ENCODE results near the gene GOLGA6L10.
A peak's percentile ranks its signal among the peaks of the same experiment; 100 is the strongest.
"Not testable (repeated sequence)": the region's sequence is repeated elsewhere in the genome, so short reads cannot be mapped to it uniquely, and the experiment has no call there.

GOLGA6L10 gene

DNA sequence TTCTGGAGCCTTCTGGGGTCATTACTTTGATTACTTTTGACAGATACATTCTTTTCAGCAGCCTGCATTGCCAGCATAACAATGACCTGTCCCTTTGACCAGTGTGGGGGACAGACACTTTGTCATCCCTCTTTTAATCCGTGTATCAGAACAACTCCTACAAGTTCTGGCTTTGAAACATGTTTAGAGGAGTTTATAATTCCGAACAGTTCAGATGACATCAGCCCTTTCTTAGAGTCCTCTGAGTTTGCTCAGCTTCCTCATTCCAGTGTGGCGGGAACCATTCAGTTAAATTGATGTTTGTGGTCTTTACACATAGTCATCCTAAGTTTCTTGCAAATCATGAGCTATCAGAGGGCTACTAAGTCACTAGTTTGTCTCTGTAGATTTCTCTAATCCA, 13.5 kb upstream of the GOLGA6L10 start:
- not testable (repeated sequence) for ATAC-seq; H3K27me3 Mint-ChIP-seq; H3K9me3 Mint-ChIP-seq; H3K4me3 Mint-ChIP-seq; H3K36me3 Mint-ChIP-seq (ENCODE audit: low read depth); H3K4me1 Mint-ChIP-seq; H3K27ac Mint-ChIP-seq; DNase-seq

DNA sequence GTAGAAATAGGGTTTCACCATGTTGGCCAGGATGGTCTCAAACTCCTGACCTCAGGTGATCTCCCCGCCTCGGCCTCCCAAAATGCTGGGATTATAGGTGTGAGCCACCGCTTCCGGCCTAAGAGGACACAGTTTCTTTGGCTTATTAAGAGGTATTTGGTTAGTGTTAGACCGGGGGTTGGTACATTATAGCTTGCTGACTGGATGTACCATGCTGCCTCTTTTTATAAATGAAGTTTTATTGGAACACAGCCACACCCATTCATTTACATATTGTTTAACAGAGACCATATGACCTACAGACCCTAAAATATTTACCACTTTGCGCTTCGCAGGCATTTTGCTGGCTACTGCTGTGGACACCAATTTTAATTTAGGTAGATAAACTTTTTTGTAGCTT, 11.3 kb upstream of the GOLGA6L10 start:
- H3K9me3 Mint-ChIP-seq; ATAC-seq; H3K27ac Mint-ChIP-seq; H3K4me3 Mint-ChIP-seq; H3K36me3 Mint-ChIP-seq (ENCODE audit: low read depth); DNase-seq; H3K27me3 Mint-ChIP-seq; H3K4me1 Mint-ChIP-seq: not testable (repeated sequence)

DNA sequence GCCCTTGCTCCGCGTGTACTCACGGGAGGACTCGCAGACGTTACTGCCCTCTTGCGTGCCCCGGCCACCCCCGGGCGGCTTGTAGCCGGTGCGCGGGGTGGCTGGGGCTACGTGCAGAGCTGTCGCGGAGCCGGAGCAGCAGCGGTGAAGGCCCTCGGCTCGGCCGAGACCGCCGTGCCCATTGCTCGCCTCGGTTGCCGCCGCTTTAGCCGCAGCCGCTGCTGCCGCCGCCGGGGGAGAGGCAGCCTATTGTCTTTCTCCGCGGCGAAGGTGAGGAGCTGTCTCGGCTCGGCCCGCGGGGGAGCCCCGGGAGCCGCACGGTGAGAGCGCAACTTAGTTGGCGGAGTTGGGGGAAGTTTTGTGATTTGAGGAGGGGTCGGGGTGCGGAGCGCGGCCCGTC, 5.8 kb upstream of the GOLGA6L10 start:
- not testable (repeated sequence) for H3K9me3 Mint-ChIP-seq; DNase-seq; ATAC-seq; H3K27me3 Mint-ChIP-seq; H3K4me1 Mint-ChIP-seq; H3K36me3 Mint-ChIP-seq (ENCODE audit: low read depth); H3K4me3 Mint-ChIP-seq; H3K27ac Mint-ChIP-seq

DNA sequence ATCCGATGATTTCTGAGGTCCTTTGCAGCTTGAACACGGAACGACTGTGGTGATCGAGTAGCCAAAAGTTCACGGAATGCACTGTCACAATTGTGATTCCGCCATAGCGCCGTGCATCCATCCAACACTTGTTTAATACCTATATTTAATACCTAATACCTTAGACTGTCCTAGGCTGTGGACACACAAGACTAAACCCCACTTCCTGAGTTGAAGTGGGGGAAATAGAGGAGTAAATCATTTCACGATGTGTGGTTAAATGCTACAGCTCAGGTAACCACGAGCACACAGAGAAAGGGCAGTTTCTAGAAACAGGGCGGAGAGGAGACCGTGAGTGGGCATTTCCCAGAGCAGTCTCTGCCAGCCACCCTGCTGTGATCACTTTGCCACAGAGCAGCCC, 5.3 kb upstream of the GOLGA6L10 start:
- ATAC-seq; H3K9me3 Mint-ChIP-seq; H3K4me1 Mint-ChIP-seq; H3K4me3 Mint-ChIP-seq; DNase-seq; H3K27me3 Mint-ChIP-seq; H3K36me3 Mint-ChIP-seq (ENCODE audit: low read depth); H3K27ac Mint-ChIP-seq: not testable (repeated sequence)

DNA sequence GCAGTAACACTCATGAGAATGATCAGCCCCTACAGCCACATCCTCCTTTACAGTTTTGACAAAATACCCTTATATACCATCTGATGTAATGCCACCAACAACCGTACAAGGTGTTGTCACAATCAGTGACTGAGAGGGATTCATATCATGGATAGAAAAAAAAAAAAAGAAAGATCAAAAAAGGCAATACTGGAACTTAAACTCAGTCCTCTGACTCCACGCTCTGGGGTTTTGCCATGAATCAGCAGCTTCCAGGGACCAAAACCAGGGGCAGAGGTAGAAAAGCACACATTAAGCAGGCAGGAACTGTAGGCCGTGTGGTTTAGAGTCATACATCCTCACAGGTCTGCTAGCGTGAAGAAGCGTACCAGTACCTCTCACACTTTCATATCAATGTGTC, 1.6 kb downstream of the GOLGA6L10 start:
- H3K4me1 Mint-ChIP-seq; H3K27ac Mint-ChIP-seq; H3K36me3 Mint-ChIP-seq (ENCODE audit: low read depth); H3K4me3 Mint-ChIP-seq; H3K9me3 Mint-ChIP-seq; DNase-seq; H3K27me3 Mint-ChIP-seq; ATAC-seq: not testable (repeated sequence)

DNA sequence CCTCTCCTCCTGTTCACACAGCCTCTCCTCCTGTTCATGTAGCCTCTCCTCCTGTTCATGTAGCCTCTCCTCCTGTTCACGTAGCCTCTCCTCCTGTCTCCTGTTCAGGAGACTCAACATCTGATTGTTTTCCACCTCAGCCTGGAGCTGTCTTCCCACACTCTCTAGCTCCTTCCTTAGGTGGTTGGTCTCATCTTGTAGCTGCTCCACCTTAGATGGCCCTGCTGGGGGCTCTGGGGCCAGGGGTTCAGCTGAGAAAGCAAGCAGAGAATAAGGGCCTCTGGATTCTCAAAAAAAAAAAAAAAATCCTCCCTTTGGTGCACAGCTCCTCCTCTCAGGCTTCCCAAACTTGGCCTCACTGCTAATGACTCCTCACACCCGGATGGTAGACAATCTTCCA, 4.1 kb downstream of the GOLGA6L10 start:
- H3K27me3 Mint-ChIP-seq; H3K36me3 Mint-ChIP-seq (ENCODE audit: low read depth); H3K4me1 Mint-ChIP-seq; H3K27ac Mint-ChIP-seq; ATAC-seq; H3K9me3 Mint-ChIP-seq; DNase-seq; H3K4me3 Mint-ChIP-seq: not testable (repeated sequence)

DNA sequence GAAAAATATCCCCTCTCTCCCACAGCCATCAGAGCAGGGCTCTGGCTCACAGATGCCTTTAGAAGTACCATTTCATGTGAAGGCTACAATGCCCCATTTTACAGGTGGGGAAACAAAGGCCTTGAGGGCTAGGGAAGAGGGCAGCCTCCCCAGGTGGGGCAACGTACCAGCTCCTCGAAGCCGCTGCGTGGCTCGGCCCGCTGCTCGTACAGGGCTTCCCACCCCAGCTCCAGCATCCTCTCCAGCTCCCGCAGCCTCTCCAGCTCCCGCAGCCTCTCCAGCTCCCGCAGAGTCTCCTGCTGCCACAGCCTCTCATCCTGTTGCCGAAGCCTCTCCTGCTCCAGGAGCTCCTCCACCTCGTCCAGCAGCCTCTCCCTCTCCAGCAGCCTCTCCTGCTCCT, 4.9 kb downstream of the GOLGA6L10 start:
- H3K27ac Mint-ChIP-seq; DNase-seq; H3K4me1 Mint-ChIP-seq; H3K27me3 Mint-ChIP-seq; ATAC-seq; H3K9me3 Mint-ChIP-seq; H3K36me3 Mint-ChIP-seq (ENCODE audit: low read depth); H3K4me3 Mint-ChIP-seq: not testable (repeated sequence)

DNA sequence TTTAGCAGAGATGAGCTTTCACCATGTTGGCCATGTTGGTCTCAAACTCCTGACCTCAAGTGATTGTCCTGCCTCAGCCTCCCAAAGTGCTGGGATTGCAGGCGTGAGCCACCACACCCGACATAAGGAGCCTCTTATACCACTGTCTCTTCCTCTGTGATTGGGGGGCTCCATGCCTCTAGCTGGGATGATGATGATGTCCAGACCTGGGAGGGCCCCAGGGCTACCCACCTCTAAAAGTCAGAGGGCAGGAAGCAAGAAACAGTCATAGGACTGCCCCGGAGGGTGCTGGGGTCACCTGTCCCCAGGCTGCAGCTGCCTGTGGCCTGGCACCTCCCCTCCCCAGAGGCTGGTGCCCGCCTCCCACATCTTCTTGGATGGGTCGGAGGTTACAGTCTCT, 5.4 kb downstream of the GOLGA6L10 start:
- not testable (repeated sequence) for H3K27me3 Mint-ChIP-seq; H3K4me3 Mint-ChIP-seq; H3K4me1 Mint-ChIP-seq; ATAC-seq; H3K27ac Mint-ChIP-seq; DNase-seq; H3K36me3 Mint-ChIP-seq (ENCODE audit: low read depth); H3K9me3 Mint-ChIP-seq

DNA sequence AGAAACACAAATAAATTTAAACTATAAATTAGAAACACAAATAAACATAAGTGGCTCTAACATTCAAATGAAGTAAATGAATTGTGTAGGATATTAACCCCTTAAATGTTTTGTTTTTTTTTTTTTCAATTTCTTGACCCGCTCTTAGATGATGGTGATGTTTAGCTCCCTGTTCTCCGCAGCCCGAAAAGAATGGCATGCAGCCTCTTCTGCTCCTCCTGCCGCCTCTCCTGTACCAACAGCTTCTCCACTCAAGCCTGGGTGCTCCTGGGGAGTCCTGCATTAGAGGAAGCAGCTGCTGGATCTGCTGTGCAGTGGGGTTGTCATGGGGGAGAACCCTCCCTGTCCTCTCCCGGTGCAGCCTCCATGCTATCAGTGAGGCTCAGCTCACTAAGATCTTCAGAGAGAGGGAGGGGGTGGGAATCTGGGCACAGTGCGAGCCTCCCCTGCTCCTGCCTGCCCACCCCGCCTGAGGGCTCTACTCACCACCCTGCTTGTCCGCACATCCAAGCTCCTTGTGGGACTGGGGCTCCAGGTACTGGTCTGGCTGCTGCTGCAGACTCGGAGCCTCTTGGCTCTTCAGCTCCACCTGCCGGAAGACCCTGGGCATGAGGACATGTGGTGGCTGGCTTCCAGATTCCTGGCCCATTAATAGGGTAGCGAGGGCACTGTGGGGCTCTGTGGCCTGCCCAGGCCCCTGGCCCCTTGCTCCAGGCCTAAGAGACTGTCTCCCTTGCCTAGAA, 6.5 kb downstream of the GOLGA6L10 start:
- H3K4me3 Mint-ChIP-seq; H3K36me3 Mint-ChIP-seq (ENCODE audit: low read depth); H3K9me3 Mint-ChIP-seq; H3K27me3 Mint-ChIP-seq; H3K4me1 Mint-ChIP-seq; H3K27ac Mint-ChIP-seq; ATAC-seq: not testable (repeated sequence)
- peak; percentile 16 for DNase-seq

DNA sequence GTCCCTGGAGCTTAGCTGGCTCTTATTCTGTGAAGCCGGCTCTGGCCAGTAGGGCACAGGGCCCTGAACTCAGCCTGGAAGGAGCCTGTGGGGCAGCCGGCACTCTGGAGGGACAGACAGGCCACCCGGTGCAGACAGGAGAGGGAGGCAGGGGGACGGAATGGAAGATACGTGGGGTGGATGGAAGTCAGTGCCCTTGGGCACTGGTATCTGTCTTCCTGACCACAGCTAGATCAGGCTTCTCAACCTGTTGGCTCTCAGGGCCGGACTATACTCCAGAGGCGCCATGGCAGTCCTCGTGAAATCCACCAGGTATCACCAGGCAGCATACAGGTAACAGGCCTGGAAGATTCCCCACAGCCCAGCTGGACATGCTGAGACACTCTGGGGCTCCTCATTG, 10.7 kb downstream of the GOLGA6L10 start:
- H3K4me3 Mint-ChIP-seq; H3K4me1 Mint-ChIP-seq; ATAC-seq; H3K27ac Mint-ChIP-seq; DNase-seq; H3K9me3 Mint-ChIP-seq; H3K27me3 Mint-ChIP-seq; H3K36me3 Mint-ChIP-seq (ENCODE audit: low read depth): not testable (repeated sequence)

DNA sequence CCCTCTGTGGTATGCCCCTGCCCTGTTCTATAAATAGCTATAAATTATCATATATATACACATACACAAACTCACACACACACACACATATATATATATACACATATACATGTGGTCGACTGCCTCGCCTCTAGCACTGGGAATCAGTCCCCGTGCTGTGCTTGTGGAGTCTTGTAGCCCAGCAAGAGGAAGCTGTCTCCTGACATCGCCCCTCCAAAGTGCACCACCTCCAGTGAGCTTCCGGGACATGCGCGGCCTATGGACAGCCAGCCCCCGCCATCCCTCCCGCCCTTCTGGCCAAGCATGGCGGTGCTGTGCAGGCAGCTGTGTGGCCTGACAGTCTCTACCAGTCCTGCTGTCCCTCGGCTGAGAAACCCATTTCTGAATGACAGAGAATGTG, 11.2 kb downstream of the GOLGA6L10 start:
- H3K27me3 Mint-ChIP-seq; H3K36me3 Mint-ChIP-seq (ENCODE audit: low read depth); H3K9me3 Mint-ChIP-seq; ATAC-seq; H3K27ac Mint-ChIP-seq; H3K4me1 Mint-ChIP-seq; DNase-seq; H3K4me3 Mint-ChIP-seq: not testable (repeated sequence)

DNA sequence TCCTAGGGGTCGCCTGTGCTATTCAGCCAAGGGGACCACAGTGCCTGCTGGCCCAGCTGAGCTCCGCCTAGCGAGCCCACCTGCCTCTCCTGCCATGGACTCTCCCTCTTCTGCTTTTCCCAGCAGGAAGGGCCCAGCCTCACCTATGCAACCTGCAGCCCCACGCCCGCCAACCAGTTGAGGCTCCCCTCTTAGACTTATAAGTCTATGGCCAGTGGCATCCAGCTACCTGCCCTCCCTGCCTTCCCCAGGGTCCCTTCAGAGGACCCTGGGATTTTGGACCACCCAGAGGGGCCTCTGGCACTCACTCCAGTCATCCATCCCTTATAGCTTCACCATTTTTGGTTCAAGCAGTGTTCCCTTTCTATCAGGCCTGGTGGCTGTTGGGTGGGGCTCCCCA, 12.2 kb downstream of the GOLGA6L10 start:
- ATAC-seq, H3K4me1 Mint-ChIP-seq, H3K27ac Mint-ChIP-seq: not testable (repeated sequence)

DNA sequence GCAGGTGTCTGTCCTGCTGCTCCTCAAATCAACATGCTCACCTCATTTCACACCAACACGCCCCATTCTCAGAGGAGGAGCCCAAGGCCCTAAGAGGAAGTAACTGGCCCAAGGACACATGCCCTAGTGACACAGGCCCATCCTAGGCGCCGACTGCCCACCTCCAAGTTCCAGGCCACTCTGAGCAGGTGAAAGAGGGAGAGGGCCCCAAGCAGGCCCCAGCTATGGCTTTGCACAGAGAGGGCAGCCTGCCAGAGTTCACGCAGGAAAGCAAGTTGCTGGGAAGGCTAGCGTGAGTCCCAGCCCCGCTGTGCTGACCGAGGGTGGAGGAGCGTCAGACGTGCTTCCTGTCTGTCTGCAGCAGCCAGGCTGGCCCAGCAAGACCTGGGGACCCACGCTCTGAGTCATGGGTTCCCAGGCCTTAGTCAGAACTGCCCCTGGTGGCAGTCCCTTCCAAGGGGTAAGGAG, 13.1 kb downstream of the GOLGA6L10 start:
- H3K4me3 Mint-ChIP-seq; H3K27ac Mint-ChIP-seq; H3K36me3 Mint-ChIP-seq (ENCODE audit: low read depth); H3K4me1 Mint-ChIP-seq; H3K9me3 Mint-ChIP-seq; DNase-seq; H3K27me3 Mint-ChIP-seq: not testable (repeated sequence)
- ATAC-seq, result peak; percentile 56

More for the DNA sequence above, 12.2 kb downstream of the GOLGA6L10 start:
- not testable (repeated sequence) for DNase-seq; H3K9me3 Mint-ChIP-seq; H3K4me3 Mint-ChIP-seq; H3K27me3 Mint-ChIP-seq; H3K36me3 Mint-ChIP-seq (ENCODE audit: low read depth)

DNA sequence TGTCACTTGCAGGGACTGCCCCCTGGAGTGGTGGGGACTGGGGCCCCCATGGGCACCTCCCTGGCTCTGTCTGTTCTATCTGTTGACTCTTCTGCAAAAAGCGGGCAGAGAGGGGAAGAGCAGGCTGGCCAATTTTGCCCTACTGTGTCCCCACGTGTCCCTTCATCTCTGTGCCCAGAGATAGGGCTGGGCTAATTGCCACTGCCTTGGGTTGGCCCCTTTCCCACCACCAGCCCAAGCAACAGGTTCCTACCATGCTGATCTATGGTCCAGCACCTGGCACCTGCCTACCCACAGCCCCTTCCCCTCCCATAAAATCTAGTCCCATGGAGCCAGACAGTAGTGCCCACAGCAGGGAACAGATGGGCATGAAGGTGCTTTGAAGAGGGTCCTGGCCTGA, 14.3 kb downstream of the GOLGA6L10 start:
- DNase-seq; H3K36me3 Mint-ChIP-seq (ENCODE audit: low read depth); H3K9me3 Mint-ChIP-seq; H3K4me3 Mint-ChIP-seq; H3K27ac Mint-ChIP-seq; H3K4me1 Mint-ChIP-seq; H3K27me3 Mint-ChIP-seq; ATAC-seq: not testable (repeated sequence)

DNA sequence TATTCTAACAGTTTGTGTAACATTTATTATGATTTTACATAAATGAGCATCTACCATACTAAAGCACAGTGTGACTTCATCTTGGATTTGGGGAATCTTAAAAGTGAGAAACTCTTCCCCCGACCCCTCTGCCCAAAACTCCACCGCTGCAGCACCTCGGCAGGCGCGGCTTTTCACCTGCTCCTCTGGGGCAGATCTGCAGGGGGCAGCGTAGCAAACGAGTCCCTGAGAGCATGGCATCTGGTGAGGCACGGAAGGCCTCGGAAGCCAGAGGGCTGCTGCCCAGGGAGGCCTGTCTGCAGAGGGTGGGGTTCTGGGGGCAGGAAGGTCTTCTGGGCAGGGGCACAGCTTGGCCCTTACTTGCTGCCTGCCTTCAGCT, 14.7 kb downstream of the GOLGA6L10 start:
- not testable (repeated sequence) for H3K27ac Mint-ChIP-seq; ATAC-seq; H3K4me3 Mint-ChIP-seq; H3K27me3 Mint-ChIP-seq; H3K4me1 Mint-ChIP-seq; DNase-seq; H3K36me3 Mint-ChIP-seq (ENCODE audit: low read depth); H3K9me3 Mint-ChIP-seq
